GM12878 (cell line): ENCODE measurements around the gene MCOLN1. TPM values are rescaled to one million over a fixed set of nuclear protein-coding genes. Genes with fewer than 3 reads are reported as not detected.

ENCODE experiments used
- ATAC-seq: fragments of 200-7000 bp; cut with Tn5 transposase; 3 replicates; pipeline ENCODE4 v1.9.1; 2020; ENCODE audit warnings: mild to moderate bottlenecking, moderate library complexity
- BruUV-seq: library from RNA; stranded (reverse); fragments of 400-500 nt; replicated peaks from 2 replicates; lab custom pipeline; 2021; lab: Mats Ljungman, UMichigan
- CTCF ChIA-PET: fragments of 300-600 bp; sonication (Branson Sonifier 250); formaldehyde crosslinking; extraction: SDS; loops from one replicate; lab custom pipeline; 2021; ENCODE audit warnings: inconsistent platforms; lab: Yijun Ruan, JAX
- POLR2A ChIA-PET: fragments of 350-600 bp; formaldehyde crosslinking; extraction: SDS; loops from one replicate; lab custom pipeline; 2021; ENCODE audit warnings: inconsistent platforms; lab: Charles Lee
- RAD21 ChIA-PET: fragments of 300-600 bp; sonication (Branson Sonifier 250); formaldehyde crosslinking; loops from one replicate; lab custom pipeline; 2023; ENCODE audit warnings: antibody characterized with exemption; ENCODE audit not compliant: unreplicated experiment; lab: Charles Lee
- SMC1A ChIA-PET: fragments of 300-600 bp; sonication (Branson Sonifier 250); formaldehyde crosslinking; loops from one replicate; lab custom pipeline; 2023; ENCODE audit not compliant: unreplicated experiment, uncharacterized antibody; lab: Charles Lee
- DNase-seq: peaks from one replicate; pipeline ENCODE4 v3.0.0-alpha.2; 2011; ENCODE audit warnings: low read depth, low spot score
- FAIRE-seq: peaks from 3 replicates; lab custom pipeline; 2011; peaks lifted over from hg19 to GRCh38; lab: Jason Lieb, UNC
- H2AFZ ChIP-seq: 2 replicates; pipeline ENCODE4 v1.6.0; 2011; ENCODE audit warnings: low read depth, low read length, control low read depth; ENCODE audit not compliant: control insufficient read depth
- H3K27ac ChIP-seq: 2 replicates; pipeline ENCODE4 v1.5.1; 2011; ENCODE audit warnings: control low read depth; ENCODE audit not compliant: control insufficient read depth, insufficient read depth
- H3K27me3 ChIP-seq, 2 experiments: replicated peaks in 1 of 2; 2 replicates each; pipeline versions ENCODE4 v1.6.0 to v1.6.1; 2011; ENCODE audit warnings: low read length in 1 of 2; ENCODE audit not compliant: control insufficient read depth in 2 of 2, insufficient read depth in 2 of 2
- H3K36me3 ChIP-seq, 2 experiments: 2 replicates each; pipeline ENCODE4 v1.5.1; 2011; ENCODE audit warnings: low read length in 1 of 2; ENCODE audit not compliant: control insufficient read depth in 2 of 2, insufficient read depth in 2 of 2
- H3K4me1 ChIP-seq: 2 replicates; pipeline ENCODE4 v1.6.1; 2011; ENCODE audit warnings: mild to moderate bottlenecking, low read length, moderate library complexity, mixed read lengths; ENCODE audit not compliant: control insufficient read depth, insufficient read depth
- H3K4me2 ChIP-seq: 2 replicates; pipeline ENCODE4 v1.6.0; 2011; ENCODE audit warnings: control low read depth; ENCODE audit not compliant: control insufficient read depth, insufficient read depth
- H3K4me3 ChIP-seq: fragments of 200-600 bp; sonication (generic); 2 replicates; pipeline ENCODE4 v1.5.1; 2016
- H3K79me2 ChIP-seq: 2 replicates; pipeline ENCODE4 v1.6.0; 2011; ENCODE audit warnings: low read length; ENCODE audit not compliant: control insufficient read depth, insufficient read depth
- H3K9ac ChIP-seq: 2 replicates; pipeline ENCODE4 v1.8.0; 2011; ENCODE audit warnings: low read length, control low read depth, mixed read lengths; ENCODE audit not compliant: control insufficient read depth, insufficient read depth
- H3K9me3 ChIP-seq: replicated peaks from 3 replicates; pipeline ENCODE4 v1.5.1; 2011; ENCODE audit warnings: mild to moderate bottlenecking, low read length; ENCODE audit not compliant: control insufficient read depth, insufficient read depth
- H4K20me1 ChIP-seq: 2 replicates; pipeline ENCODE4 v1.6.0; 2011; ENCODE audit not compliant: control insufficient read depth, insufficient read depth
- ASH2L ChIP-seq: fragments of 300-600, 200-600 bp; sonication (generic); IDR thresholded peaks from 2 replicates; pipeline ENCODE4 v1.6.1; 2017; ENCODE audit warnings: low read depth, mild to moderate bottlenecking, borderline replicate concordance
- CEBPB ChIP-seq, 2 experiments: fragments of 150-350 bp in 1 of 2; IDR thresholded peaks; 2 replicates each; pipeline ENCODE4 v1.6.1; 2012 to 2014; ENCODE audit warnings: low read depth in 2 of 2, low read length in 2 of 2, borderline replicate concordance in 1 of 2, inconsistent platforms in 1 of 2
- IKZF1 ChIP-seq: fragments of 450-650 bp; conservative IDR thresholded peaks from 2 replicates; pipeline ENCODE4 v1.6.1; 2017; ENCODE audit warnings: antibody characterized with exemption, mild to moderate bottlenecking
- KDM1A ChIP-seq: fragments of 200-600 bp; sonication (generic); IDR thresholded peaks from 2 replicates; pipeline ENCODE4 v1.6.1; 2016; ENCODE audit warnings: borderline replicate concordance
- KLF5 ChIP-seq: fragments of 450-650 bp; IDR thresholded peaks from 2 replicates; pipeline ENCODE4 v1.6.1; 2014; ENCODE audit warnings: mild to moderate bottlenecking; ENCODE audit not compliant: partially characterized antibody
- PKNOX1 ChIP-seq: fragments of 450-650 bp; IDR thresholded peaks from 2 replicates; pipeline ENCODE4 v1.6.1; 2016; ENCODE audit warnings: mild to moderate bottlenecking
- POLR2AphosphoS2 ChIP-seq: IDR thresholded peaks from 2 replicates; pipeline ENCODE4 v1.6.1; 2011; ENCODE audit warnings: low read depth, mild to moderate bottlenecking, low read length, improper control_type of control experiment, moderate library complexity
- RBBP5 ChIP-seq: fragments of 200-600 bp; sonication (generic); conservative IDR thresholded peaks from 2 replicates; pipeline ENCODE4 v1.6.1; 2016
- SMAD1 ChIP-seq: fragments of 450-650 bp; IDR thresholded peaks from 2 replicates; pipeline ENCODE4 v1.6.1; 2018; ENCODE audit warnings: mild to moderate bottlenecking, low read depth; ENCODE audit not compliant: partially characterized antibody
- SREBF1 ChIP-seq: IDR thresholded peaks from 2 replicates; pipeline ENCODE4 v1.6.1; 2012; ENCODE audit warnings: mild to moderate bottlenecking, low read length
- SUPT20H ChIP-seq: IDR thresholded peaks from 2 replicates; pipeline ENCODE4 v1.6.1; 2011; ENCODE audit warnings: low read depth, mild to moderate bottlenecking, low read length, moderate library complexity, borderline replicate concordance; ENCODE audit not compliant: control insufficient read depth
- TCF3 ChIP-seq: IDR thresholded peaks from 2 replicates; pipeline ENCODE4 v1.6.1; 2012; ENCODE audit warnings: low read depth, mild to moderate bottlenecking, low read length, borderline replicate concordance; ENCODE audit not compliant: insufficient read depth
- YBX1 ChIP-seq: fragments of 450-650 bp; IDR thresholded peaks from 2 replicates; pipeline ENCODE4 v1.6.1; 2016; ENCODE audit warnings: antibody characterized with exemption
- WGBS: methylation state at CpG from one replicate; pipeline ENCODE4 v1.1.6; 2016; ENCODE audit warnings: low lambda C conversion rate; ENCODE audit not compliant: insufficient replicate concordance, insufficient coverage; ENCODE audit errors: missing lambda C conversion rate; 5-methylcytosine and 5-hydroxymethylcytosine counted together
- in situ Hi-C: fragments of 300-500 bp; cut with MboI; formaldehyde crosslinking; loops from 9 replicates; pipeline ENCODE4 v1.14.3; 2018; ENCODE audit warnings: mixed read lengths
- intact Hi-C: fragments of 100-400 bp; cut with micrococcal nuclease; formaldehyde crosslinking; loops from one replicate; pipeline ENCODE4 v1.14.2; 2022; ENCODE audit not compliant: unreplicated experiment
- polyA plus RNA-seq, 11 experiments: library from polyadenylated mRNA; depleted of rRNA in 4 of 11; unstranded in 6 of 11; stranded (reverse) in 5 of 11; fragments of >200 nt; fragmentation: Nextera tagmentation in 4 of 11; fragmentation: Illumina TruSeq in 1 of 11; extraction: Ambion mirVana in 4 of 11; extraction: Trizol in 1 of 11; gene quantifications; 1 replicate in 1 of 11; 2 replicates in 10 of 11; pipeline versions ENCODE4 v1.2.1 to v1.2.3, GENCODE V29; 2011 to 2016; ENCODE audit warnings: inconsistent platforms in 2 of 11, missing spikeins in 2 of 11, low read depth in 1 of 11
- total RNA-seq, 4 experiments: library from RNA; depleted of rRNA in 3 of 4; stranded (reverse); fragments of >200 nt in 3 of 4; fragmentation: Illumina TruSeq in 1 of 4; extraction: Trizol in 1 of 4; gene quantifications; 2 replicates each; pipeline versions ENCODE4 v1.2.1 to v1.2.3, GENCODE V29; 2013 to 2021
- TF ChIP-seq, protein P1 (sequence below): fragments of 450-650 bp; conservative IDR thresholded peaks from 2 replicates; pipeline ENCODE4 v1.6.1; 2017; ENCODE audit warnings: mild to moderate bottlenecking, moderate library complexity

Gene MCOLN1
- total and polyA plus RNA-seq, 10 of the 15 experiments (the other 5 are each of a cell fraction or from before 2014, with no cell fraction given), result 0.42 to 15.6 (median 4.9) TPM

GRCh38 chr19:7486923-7487322, 35.5 kb upstream of the MCOLN1 start:
- RAD21 ChIA-PET, result no interaction called here
- WGBS, result 0% methylated on average over 2 of the region's 2 CpGs
- CTCF ChIA-PET, result interaction anchor here (0.9 kb wide), 1 partner anchor 25 kb away, joined by 3 read pairs; no protein-coding TSS in a partner anchor
- POLR2A ChIA-PET, result no interaction called here
- in situ Hi-C loops (no loop called here), intact Hi-C loops (no loop called here)
- no peak overlapping the region for H3K9ac ChIP-seq
- BruUV-seq, result no TSS peak
- SMC1A ChIA-PET, result no interaction called here
- H3K4me2 ChIP-seq, result no peak overlapping the region
- H3K27me3 ChIP-seq, result no peaks in the 10 kb centered on the region
- H3K36me3 ChIP-seq, result no peaks in the 10 kb centered on the region
- H3K4me3 ChIP-seq, result no peak overlapping the region
- no peaks in the 10 kb centered on the region for H3K9me3 ChIP-seq
- H3K79me2 ChIP-seq, result no peaks in the 10 kb centered on the region
- no peak overlapping the region for H2AFZ ChIP-seq
- FAIRE-seq, result no peak
- no peak overlapping the region for H3K27ac ChIP-seq
- no peak for ATAC-seq
- TF ChIP-seq RBBP5, result no peak
- TF ChIP-seq YBX1, result no peak
- TF ChIP-seq SREBF1, result no peak
- TF ChIP-seq TCF3, result no peak
- no peak for TF ChIP-seq KLF5
- no peak for TF ChIP-seq IKZF1
- TF ChIP-seq KDM1A, result no peak
- TF ChIP-seq, protein P1, sequence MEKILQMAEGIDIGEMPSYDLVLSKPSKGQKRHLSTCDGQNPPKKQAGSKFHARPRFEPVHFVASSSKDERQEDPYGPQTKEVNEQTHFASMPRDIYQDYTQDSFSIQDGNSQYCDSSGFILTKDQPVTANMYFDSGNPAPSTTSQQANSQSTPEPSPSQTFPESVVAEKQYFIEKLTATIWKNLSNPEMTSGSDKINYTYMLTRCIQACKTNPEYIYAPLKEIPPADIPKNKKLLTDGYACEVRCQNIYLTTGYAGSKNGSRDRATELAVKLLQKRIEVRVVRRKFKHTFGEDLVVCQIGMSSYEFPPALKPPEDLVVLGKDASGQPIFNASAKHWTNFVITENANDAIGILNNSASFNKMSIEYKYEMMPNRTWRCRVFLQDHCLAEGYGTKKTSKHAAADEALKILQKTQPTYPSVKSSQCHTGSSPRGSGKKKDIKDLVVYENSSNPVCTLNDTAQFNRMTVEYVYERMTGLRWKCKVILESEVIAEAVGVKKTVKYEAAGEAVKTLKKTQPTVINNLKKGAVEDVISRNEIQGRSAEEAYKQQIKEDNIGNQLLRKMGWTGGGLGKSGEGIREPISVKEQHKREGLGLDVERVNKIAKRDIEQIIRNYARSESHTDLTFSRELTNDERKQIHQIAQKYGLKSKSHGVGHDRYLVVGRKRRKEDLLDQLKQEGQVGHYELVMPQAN, result no peak
- TF ChIP-seq PKNOX1, result no peak
- no peak for TF ChIP-seq CEBPB (IDR thresholded peaks at IDR 0.05; ENCODE audit: borderline replicate concordance in 1 of 2, low read depth in 2 of 2, low read length in 2 of 2)
- TF ChIP-seq ASH2L, result no peak
- TF ChIP-seq POLR2AphosphoS2, result no peak
- TF ChIP-seq SUPT20H, result no peak
- TF ChIP-seq SMAD1, result no peak
- no peaks in the 10 kb centered on the region; the same call in 1 of the 2 replicates for H3K4me1 ChIP-seq
- no peaks in the 10 kb centered on the region for H4K20me1 ChIP-seq
- DNase-seq, result no peak
